Limb (tissue), 2 donors: ENCODE data around the gene NEBL.
A peak's percentile ranks its signal among the peaks of the same experiment; 100 is the strongest.

Experiments
- DNase-seq, 2 donors: peaks; one replicate each; pipeline ENCODE4 v3.0.0-alpha.2; 2016; ENCODE audit errors: extremely low spot score in 2 of 2

NEBL gene

DNA sequence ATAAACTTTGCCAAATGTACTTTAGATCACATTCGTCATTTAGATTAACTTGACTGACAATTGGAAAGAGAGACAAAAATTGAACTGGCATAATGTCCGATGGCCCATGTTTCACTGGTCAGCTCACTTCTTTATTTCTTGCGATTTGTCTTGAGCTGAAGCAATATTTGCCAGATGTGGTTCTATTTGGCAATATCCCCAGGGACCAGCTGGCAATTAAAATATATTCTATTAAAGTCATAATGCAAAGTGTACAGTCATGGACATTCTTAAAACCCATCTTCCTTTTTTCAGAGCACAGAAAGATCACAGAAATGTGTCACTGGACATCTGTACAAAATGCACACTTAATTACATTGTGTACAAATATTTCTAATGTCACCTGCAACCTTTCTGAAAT, 26.3 kb downstream of the NEBL start:
- no peak for DNase-seq

DNA sequence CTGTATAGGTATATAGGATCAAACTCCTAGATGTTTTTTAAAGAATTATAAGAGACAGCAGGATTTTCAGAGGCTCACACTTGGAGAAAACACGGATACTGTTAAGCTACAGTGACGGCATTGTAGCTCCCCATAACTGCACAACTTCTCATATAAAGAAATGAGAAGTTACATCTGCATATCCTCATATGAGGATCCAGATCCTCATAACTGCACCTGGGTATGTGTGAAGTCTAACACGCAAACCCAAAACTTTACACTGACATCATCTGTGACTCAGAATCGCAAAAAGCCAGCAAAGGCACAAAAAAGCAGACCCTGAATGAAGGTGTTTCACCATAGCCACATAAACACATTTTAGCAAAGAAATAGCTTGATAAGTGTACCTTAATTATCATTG, 34.1 kb downstream of the NEBL start:
- no peak for DNase-seq

DNA sequence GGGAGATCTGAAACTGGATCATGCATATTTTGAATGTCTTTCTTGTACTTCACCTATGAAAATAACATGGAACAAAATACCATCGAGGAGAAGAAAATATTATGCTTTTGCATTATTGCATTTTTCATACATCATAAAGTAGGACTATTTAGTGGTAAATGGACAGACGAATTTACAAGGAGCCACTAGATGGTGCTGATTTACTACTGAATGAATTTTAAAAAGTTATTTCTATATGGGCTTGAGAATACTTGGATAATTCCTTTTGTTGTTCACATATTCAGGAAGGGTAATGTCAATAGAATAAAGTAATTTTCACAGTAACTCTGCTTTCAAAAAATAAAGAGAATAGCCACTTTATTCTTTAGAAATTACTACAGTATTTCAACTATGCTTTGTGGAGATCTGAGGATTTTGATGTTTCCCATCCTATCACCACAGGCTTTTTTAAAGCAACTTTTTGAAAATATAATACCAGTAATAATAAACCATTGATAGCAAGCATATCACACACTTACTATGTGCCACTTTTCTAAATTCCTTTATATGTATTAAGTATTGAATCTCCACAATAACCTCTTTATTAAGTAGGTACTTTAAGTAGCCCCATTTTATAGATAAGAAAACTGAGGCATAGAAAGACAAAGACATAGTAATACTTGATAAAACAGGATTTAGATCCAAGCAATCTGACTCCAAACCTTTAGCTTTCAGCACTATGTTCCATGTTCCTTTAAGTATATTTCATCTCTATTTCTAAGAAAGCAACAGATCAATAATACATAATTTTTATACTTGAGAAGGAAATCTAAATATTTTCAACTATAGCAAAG, 38.6 kb downstream of the NEBL start:
- peak in 1 of 2 donors; percentile 82 for DNase-seq

DNA sequence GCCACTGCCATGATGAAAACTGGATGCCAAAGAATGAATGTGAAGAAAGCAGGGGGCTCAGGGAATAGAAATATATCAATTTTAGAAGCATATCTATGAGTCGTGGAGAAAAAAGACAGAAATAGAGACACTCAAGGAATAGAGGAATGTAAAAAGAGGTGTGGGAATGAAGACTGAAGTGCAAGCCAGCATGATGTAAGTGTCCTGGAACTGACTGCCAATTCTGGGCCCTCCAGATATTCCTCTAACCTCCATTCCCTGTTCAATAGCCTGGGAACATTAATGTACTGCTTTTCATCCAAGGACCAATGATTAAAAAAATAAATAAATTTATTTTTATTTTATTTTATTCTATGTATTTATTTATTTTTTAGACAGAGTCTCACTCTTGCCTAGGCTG, 40.6 kb downstream of the NEBL start:
- no peak for DNase-seq

DNA sequence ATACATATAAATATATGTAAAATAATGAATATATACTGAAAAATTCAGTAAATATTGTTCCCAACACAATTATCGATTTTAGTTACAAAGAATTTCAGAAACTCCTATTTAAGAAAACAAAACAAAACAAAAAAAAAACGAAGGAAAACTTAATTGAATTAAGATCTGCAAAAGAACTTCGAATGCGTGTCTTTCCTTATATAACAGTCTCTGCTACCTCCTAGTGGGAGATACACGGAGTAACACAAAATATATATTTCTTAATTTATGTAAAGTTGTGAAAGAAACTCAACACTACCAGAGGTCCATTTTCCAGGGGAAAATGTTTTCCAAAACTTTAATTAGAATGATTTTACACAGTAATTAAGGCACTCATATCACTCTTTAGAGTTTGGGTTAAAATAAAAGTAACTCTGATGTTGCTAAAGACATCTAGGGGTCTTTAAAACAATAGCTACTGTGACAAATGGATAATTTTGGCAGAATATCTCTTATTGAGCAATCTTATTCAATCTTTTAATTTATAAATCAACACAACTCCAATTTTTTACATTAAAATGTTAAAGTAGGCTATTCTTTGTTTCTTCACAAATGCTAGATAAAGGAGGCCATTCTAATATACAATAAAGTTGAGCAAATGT, 41.6 kb downstream of the NEBL start:
- DNase-seq, result peak in 1 of 2 donors; percentile 76

DNA sequence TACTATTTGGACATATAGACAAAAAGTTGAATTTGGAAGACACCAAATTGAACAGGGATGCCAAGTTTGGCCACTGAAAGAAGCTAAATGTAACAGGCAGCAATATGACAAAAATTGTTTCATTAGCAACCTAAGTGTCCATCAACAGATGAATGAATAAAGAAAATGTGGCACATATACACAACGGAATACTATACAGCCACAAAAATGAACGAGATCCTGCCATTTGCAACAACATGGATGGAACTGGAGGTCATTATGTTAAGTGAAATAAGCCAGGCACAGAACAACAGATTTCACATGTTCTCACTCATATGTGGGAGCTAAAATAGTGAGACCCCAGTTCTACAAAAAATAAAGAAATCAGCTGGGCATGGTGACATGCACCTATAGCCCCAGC, 43.8 kb downstream of the NEBL start:
- no peak for DNase-seq

DNA sequence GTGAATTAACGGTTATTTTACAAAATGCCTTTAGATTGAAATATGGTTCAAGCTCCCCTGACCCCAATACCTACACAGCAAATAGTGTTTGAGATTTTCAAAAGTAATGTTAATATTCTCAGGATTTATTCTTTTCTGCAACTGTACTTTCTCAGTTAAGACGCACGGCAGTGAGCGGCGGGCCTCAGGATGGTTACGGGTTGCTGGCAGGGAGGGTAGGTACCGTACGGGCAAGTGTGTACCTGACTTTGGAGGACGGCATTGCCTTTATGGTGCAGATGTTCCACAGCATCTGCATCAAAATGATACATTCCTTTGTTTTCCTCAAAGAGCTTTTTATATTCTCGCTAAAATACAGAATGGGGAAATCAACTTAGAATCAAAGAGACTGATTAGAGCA, 44.8 kb downstream of the NEBL start:
- no peak for DNase-seq

DNA sequence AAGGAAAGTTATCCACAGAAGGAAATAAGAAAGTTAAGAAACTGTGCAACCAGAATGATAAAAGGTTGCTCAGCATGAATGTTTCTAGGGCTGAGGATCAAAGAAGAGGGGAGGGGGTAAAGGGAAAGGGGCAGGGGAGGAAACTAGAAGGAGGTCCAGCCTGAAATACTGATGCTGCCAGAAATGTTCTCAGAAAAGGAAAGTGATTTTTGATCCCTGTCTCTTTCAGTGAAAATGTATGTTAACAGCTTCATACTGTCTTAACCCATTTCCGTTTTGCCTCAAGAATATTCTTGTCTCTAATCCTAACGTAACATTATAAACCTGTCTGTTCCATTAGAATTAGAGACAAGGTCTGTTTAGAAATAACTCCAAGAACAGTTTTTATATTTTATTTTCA, 49.6 kb downstream of the NEBL start:
- no peak for DNase-seq

DNA sequence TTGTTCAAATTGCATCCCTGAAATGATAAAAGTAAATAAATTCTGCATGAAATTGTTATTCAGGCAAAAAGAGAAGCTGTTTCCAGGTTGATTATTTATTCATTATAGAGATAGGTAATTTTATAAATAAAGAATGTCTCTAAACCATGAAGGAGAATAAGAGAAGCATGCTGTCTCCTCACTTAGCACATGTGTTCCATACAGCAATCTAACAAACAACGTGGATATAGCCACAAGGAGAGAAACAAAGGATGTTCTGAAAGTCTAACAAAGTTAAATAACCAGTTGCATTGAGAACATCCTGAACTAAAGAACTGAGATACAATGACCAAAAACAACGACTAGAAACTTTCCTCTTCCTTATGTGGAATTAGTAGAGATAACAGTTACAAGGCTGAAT, 50.8 kb downstream of the NEBL start:
- DNase-seq, result no peak

DNA sequence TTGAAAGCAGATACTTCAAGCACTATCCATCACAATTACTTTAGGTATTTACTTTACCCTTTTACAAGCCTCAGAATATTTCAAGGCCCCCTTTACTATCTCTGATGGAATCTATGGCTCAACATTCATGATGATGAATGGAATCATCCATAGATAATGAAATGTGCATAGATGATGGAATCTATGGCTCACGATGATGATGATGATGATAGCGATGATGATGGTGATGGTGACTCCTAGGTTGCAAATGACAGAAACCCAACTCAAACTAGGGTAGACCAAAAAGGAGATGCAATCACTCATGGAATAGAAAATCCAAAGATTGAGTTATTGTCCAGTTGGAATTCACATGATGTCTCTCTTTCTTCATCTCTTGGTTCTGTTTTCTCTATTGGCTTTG, 55.7 kb downstream of the NEBL start:
- no peak for DNase-seq

DNA sequence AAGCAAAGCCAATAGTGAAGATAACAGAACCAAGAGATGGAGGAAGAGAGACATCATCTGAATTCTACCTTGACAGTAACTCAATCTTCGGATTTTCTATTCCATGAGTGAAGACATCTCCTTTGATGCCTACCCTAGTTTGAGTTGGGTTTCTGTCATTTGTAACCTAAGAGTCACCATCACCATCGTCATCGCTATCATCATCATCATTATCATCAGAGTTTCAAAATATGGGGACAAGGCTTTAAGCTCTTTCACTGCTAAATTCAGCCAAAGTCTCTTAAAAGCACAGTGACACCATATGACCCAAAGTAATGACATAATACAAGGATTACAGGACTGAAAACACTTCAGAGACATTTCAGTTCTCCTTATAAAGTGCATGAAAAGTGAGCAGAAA, 57.2 kb downstream of the NEBL start:
- DNase-seq, result no peak

DNA sequence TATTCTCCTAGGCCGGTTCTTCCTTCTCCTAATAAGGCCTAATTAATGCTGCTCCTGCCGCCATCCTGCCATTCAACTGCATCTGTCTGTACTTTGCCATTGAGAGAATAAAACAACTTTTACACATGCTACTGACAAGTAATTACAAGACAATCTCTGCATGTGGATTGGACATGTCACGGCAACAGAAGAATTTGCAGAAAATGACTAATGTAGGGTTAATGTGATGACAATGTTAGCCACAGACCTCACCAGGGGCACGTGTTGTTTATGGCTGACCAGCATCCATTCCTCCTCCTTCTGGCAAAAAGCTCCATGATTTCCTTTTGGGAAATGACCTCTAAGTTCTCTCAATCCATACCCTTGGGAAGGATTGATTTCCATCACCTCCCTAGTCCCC, 58.0 kb downstream of the NEBL start:
- no peak for DNase-seq

DNA sequence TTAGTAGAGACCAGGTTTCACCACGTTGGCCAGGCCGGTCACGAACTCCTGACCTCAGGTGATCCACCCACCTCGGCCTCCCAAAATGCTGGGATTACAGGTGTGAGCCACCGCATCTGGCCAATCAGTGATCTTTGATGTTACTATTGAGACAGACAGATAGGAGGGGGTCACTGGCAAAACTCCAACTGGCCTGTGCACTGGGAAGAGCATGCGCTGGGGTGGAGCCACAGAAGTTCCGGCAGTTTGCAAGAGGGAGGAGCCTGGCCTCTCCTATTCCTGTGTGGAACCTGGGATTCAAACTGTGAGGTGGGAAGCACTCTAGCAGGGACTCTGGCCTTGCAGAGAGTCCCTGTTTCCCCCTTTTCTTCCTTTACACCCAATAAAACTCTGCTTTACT, 60.7 kb downstream of the NEBL start:
- no peak for DNase-seq

DNA sequence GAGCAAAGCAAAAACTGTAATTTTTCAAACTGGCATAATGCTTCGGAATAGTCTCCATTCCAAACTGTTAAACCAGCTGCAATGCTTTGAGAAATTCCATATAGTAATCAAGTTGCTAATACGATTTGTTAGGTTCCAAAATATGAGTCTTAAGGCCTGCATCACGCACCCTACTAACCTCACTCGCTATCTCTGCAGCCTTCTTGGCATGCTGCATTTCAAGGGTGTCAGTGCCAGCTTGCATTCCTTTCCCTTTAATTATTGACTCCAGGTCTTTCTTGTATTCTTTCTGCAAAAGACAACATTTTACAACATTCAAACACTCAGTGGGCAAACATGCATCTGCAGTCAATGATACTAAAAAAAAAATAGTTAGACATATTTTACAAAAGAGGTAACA, 61.8 kb downstream of the NEBL start:
- no peak for DNase-seq

DNA sequence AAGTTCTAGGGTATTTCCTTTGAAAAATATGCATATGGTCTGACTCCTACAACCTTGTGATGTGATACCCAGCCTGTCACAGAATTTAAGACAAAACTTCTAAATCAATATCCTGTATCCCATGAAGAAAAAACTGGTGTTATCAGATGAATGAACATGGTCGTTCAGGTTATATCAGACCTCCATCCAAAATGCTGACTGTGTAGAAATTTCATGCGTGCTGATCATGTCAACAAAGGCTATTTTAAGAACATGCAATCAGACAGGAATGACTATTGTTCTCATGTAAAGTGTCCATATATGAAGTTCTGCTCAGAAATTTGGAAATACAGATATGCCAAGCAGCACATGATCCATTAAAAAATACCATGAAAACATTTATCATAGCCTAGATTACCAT, 62.3 kb downstream of the NEBL start:
- no peak for DNase-seq

DNA sequence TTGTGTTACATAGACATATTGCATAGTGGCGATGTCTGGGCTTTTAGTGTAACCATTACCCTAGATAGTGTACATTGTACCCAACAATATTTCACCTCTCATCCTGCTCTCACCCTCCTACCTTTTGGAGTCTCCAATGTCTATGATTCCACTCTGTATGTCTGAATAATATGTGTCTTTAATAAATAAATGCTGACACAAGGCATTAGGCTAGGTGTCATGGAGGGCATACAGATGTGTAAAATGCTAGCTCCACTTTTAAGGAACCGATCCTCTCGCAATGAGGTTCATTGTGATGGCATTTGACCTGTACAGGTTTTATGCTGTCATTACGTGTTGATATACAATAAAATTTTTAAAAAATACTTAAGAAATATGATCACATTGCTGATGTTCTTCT, 74.3 kb downstream of the NEBL start:
- no peak for DNase-seq

DNA sequence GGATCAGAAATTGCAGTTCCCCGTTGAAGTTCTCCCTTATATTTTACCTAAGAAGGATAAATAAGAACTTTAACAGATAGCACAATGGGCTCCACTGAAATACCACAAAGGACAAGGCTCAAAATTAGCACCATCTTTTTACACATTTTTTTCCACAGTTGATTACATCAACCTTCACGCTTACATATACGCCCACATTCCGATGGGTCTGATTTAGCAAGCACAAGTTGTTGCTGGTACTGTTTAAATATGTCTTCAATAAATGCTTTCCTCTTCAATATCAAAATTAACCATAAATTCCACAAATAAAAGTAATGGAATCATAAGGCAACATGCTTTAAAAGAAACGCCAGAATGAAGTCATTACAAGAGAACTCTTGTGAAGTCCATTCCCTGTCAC, 79.5 kb downstream of the NEBL start:
- no peak for DNase-seq

DNA sequence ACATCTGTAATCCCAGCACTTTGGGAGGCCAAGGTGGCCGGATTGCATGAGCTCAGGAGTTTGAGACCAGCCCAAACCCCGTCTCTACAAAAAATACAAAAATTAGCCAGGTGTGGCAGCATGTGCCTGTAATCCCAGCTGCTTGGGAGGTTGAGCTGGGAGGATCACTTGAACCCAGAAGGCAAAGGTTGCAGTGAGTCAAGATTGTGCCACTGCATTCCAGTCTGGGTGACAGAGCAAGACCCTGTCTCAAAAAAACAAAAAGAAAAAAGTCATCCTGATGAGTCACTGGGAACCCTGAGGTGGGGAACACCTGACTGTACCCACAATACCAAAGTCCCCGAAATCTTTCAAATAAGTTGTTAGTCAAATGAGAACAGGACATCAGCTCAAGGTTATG, 80.0 kb downstream of the NEBL start:
- DNase-seq, result no peak

DNA sequence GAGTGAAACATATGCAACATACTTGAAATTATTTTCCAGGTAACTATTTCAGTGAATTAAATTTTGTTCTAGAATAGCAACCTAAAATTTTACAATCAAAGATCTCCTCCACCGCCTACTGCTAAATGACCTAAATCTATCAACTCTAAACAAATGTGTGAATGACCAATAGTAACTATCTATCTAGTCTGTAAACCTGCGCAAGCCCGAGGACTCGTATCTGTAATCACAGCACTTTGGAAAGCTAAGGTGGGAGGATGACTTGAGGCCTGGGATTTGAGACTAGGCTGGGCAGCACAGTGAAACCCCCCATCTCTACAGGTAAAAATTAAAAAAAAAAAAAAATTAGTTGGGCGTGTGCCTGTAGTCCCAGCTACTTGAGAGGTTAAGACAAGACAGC, 83.0 kb downstream of the NEBL start:
- DNase-seq, result no peak

DNA sequence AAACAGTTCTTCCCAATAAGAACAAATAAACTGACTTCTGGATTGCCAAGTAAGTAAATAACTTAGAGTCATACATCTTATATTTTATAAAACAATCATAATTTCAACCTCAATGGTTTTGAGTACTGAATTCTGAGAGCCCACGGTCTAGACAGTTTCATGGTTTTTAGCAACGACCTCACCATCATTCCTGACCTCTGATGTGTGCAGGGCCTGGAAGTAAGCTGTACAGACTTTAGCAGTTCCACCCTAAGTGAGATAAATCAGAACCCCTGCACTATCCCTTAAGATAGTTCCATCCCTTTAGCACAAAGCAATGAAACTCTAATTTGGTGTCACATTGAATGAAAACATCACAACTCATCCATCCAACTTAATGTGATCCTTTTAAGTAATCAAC, 86.0 kb downstream of the NEBL start:
- DNase-seq, result no peak

DNA sequence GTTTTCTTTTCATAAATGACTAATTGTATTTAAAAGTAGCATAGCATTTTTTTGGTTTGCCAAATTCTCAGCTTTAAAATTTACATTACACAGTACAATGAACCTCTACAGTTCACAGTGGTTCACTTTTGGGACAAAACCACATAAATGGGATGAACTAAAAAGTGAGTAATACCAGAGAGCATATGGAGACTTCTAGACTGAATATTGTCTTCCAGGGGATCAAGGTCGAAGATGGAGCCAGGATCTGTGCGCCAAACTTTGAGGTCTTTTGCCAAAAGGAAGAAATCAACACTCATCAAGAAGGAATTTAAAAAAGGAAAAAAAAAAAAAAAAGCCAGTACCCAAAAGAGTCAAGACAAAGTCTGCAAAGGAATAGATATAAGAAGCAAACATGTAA, 87.5 kb downstream of the NEBL start:
- DNase-seq, result no peak

DNA sequence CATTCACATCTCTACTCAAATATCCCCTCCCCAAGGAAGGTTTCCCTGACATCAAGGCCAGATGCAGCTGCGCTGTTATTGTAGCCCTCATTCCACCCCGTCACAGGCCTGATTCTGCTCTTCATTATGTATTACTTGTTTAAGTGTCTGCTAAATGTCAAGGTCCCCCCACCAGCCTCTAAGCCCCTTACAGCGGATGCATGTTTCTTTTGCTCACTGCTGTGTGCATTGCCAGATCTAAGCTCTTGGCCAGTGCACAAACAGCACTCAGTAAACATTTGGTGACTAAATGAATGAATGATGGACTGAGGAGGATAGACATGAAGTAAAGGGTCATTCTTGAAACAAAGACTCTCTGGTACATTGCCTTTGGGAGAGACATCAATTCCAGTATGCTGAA, 90.6 kb downstream of the NEBL start:
- DNase-seq, result no peak

DNA sequence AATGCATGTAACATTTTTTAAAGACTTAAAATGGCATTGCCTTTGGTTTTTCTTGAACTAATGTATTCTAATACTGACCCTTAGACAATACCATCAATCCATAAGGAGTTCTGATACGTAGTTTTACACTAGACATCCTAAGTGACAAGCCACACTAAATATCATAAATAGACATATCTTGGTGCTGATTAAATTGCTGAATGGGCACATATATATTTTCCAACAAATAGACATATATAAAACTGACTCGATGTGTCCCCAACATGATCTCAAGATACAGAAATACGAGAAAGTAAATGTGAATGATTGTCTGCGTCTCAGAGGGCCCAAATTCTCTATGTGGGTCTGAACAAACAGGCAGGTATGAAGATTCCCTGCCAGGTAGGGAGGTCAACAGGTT, 99.8 kb downstream of the NEBL start:
- no peak for DNase-seq
